Measurements from ENCODE around the gene RBP2. TPM values are rescaled to one million over a fixed set of nuclear protein-coding genes. Genes with fewer than 3 reads are reported as not detected.

RBP2 gene
- total RNA-seq, 2 donors from 2014 or later: not detected

Other genes with a start within 250 kb of the RBP2 start
- gene MRPS22, start 132.5 kb downstream of the RBP2 start, total RNA-seq: 10 to 100 TPM; 46.9 to 78.2 TPM
- 10 to 100 TPM; 53.4 to 65.8 TPM for gene COPB2, start 86.9 kb downstream of the RBP2 start, total RNA-seq
- 10 to 100 TPM; 27.7 to 28.2 TPM for gene RBP1, start 63.2 kb upstream of the RBP2 start, total RNA-seq
- 10 to 100 TPM; 11.0 to 23.4 TPM for gene NMNAT3, start 201.5 kb upstream of the RBP2 start, total RNA-seq

All from right atrium auricular region (tissue), 2 donors.